Measurements from ENCODE around the gene PTBP1. TPM values are rescaled to one million over a fixed set of nuclear protein-coding genes. Genes with fewer than 3 reads are reported as not detected.

PTBP1 gene
- total and polyA plus RNA-seq, 2 of the 13 experiments (the other 11 are each of a cell fraction or from before 2014, with no cell fraction given), result 195 to 288 TPM

GRCh38 chr19:782185-782877 is 14.9 kb upstream of the PTBP1 start (continued):
- TF ChIP-seq ZNF589 (CRISPR knock-in tag; conservative IDR thresholded peaks at IDR 0.05) (0 out of 2 replicates have a peak, but pooled peaks have one; percentile 48), ZNF547 (CRISPR knock-in tag; IDR thresholded peaks at IDR 0.05) (no peak), CTCF (CRISPR knock-in tag; IDR thresholded peaks at IDR 0.05) (no peak), GFI1 (CRISPR knock-in tag; IDR thresholded peaks at IDR 0.05; ENCODE audit: borderline replicate concordance) (no peak; the same call in 1 of the 2 replicates), PAXIP1 (CRISPR knock-in tag; conservative IDR thresholded peaks at IDR 0.05) (peak; percentile 87), SAP130 (CRISPR knock-in tag; IDR thresholded peaks at IDR 0.05; ENCODE audit: low read depth) (peak; percentile 66), ZNF879 (CRISPR knock-in tag; IDR thresholded peaks at IDR 0.05) (no peak), MYNN (CRISPR knock-in tag; IDR thresholded peaks at IDR 0.05; ENCODE audit: low read depth) (no peak), HNF4A (CRISPR knock-in tag; IDR thresholded peaks at IDR 0.05) (peak; percentile 62), SP140L (CRISPR knock-in tag; IDR thresholded peaks at IDR 0.05; ENCODE audit: borderline replicate concordance) (0 out of 2 replicates have a peak, but pooled peaks have one; percentile 29), FOXK2 (IDR thresholded peaks at IDR 0.05) (no peak), ZNF3 (CRISPR knock-in tag; IDR thresholded peaks at IDR 0.05) (no peak), ATAD3A (CRISPR knock-in tag; IDR thresholded peaks at IDR 0.05) (no peak), ZNF574 (CRISPR knock-in tag; IDR thresholded peaks at IDR 0.05) (peak; percentile 14; the same call in 1 of the 2 replicates), GATAD2A (CRISPR knock-in tag; IDR thresholded peaks at IDR 0.05) (peak; percentile 71), RCOR2 (CRISPR knock-in tag; IDR thresholded peaks at IDR 0.05) (peak; percentile 80), MAFG (CRISPR knock-in tag; IDR thresholded peaks at IDR 0.05) (no peak), FOXK1 (CRISPR knock-in tag; IDR thresholded peaks at IDR 0.05; ENCODE audit: borderline replicate concordance, low read depth) (no peak), IRF9 (CRISPR knock-in tag; IDR thresholded peaks at IDR 0.05; ENCODE audit: borderline replicate concordance) (no peak), IKZF1 (IDR thresholded peaks at IDR 0.05) (no peak)
